HEK293 (cell line): ENCODE data around the gene GFOD1.

Experiments
- CTCF ChIA-PET: fragments of 350-600 bp; formaldehyde crosslinking; extraction: SDS; loops from one replicate; lab custom pipeline; 2021; ENCODE audit warnings: antibody characterized with exemption; lab: Yijun Ruan, JAX
- POLR2A ChIA-PET: fragments of 300-600 bp; formaldehyde crosslinking; extraction: SDS; loops from one replicate; lab custom pipeline; 2020; ENCODE audit warnings: antibody characterized with exemption, inconsistent platforms; lab: Yijun Ruan, JAX
- H3K27ac ChIP-seq: fragments of 200-500 bp; sonication (Bioruptor generic); 2 replicates; pipeline ENCODE4 v1.5.1; 2014; ENCODE audit warnings: low read depth, low read length, control low read depth, inconsistent platforms; ENCODE audit errors: extremely low read depth
- H3K36me3 ChIP-seq, 2 experiments: fragments of 200-500 bp in 1 of 2; sonication (Bioruptor generic) in 1 of 2; 1 replicate in 1 of 2; 2 replicates in 1 of 2; pipeline ENCODE4 v1.5.1; 2014 to 2017; ENCODE audit warnings: inconsistent platforms in 2 of 2, low read length in 2 of 2; ENCODE audit not compliant: control insufficient read depth in 2 of 2, insufficient read depth in 1 of 2
- H3K4me1 ChIP-seq: fragments of 200-500 bp; sonication (Bioruptor generic); 2 replicates; pipeline ENCODE4 v1.5.1; 2014; ENCODE audit warnings: mild to moderate bottlenecking, low read length, inconsistent platforms; ENCODE audit not compliant: control insufficient read depth, insufficient read depth
- H3K4me3 ChIP-seq: 2 replicates; pipeline ENCODE4 v1.5.1; 2011; ENCODE audit warnings: low read depth, mild to moderate bottlenecking, control low read depth, low read length, moderate library complexity
- H3K9me3 ChIP-seq: fragments of 200-500 bp; sonication (Bioruptor generic); 2 replicates; pipeline ENCODE4 v1.5.1; 2014; ENCODE audit warnings: low read depth, low read length, inconsistent platforms; ENCODE audit not compliant: control insufficient read depth, insufficient read depth
- GFI1B ChIP-seq: fragments of 450-650 bp; formaldehyde crosslinking; IDR thresholded peaks from 2 replicates; pipeline ENCODE4 v1.5.1; 2016; ENCODE audit warnings: missing biosample characterization, missing genetic modification characterization
- GLIS1 ChIP-seq: fragments of 450-650 bp; formaldehyde crosslinking; IDR thresholded peaks from 2 replicates; pipeline ENCODE4 v1.5.1; 2016; ENCODE audit warnings: missing biosample characterization, missing genetic modification characterization
- RBAK ChIP-seq: fragments of 450-650 bp; formaldehyde crosslinking; IDR thresholded peaks from 2 replicates; pipeline ENCODE4 v1.5.1; 2016; ENCODE audit warnings: missing biosample characterization, missing genetic modification characterization
- REPIN1 ChIP-seq: fragments of 450-650 bp; formaldehyde crosslinking; IDR thresholded peaks from 2 replicates; pipeline ENCODE4 v1.5.1; 2017; ENCODE audit warnings: missing biosample characterization, missing genetic modification characterization, low read depth
- TSHZ1 ChIP-seq: fragments of 450-650 bp; formaldehyde crosslinking; IDR thresholded peaks from 2 replicates; pipeline ENCODE4 v1.5.1; 2016; ENCODE audit warnings: missing biosample characterization, missing genetic modification characterization, borderline replicate concordance
- ZEB2 ChIP-seq: fragments of 450-650 bp; formaldehyde crosslinking; IDR thresholded peaks from 2 replicates; pipeline ENCODE4 v1.5.1; 2016; ENCODE audit warnings: missing biosample characterization, missing genetic modification characterization
- ZFP41 ChIP-seq: fragments of 450-650 bp; formaldehyde crosslinking; IDR thresholded peaks from 2 replicates; pipeline ENCODE4 v1.5.1; 2016; ENCODE audit warnings: missing biosample characterization, missing genetic modification characterization, borderline replicate concordance
- ZNF133 ChIP-seq: fragments of 450-650 bp; formaldehyde crosslinking; IDR thresholded peaks from 2 replicates; pipeline ENCODE4 v1.5.1; 2016; ENCODE audit warnings: missing biosample characterization, missing genetic modification characterization
- ZNF140 ChIP-seq: fragments of 450-650 bp; formaldehyde crosslinking; IDR thresholded peaks from 2 replicates; pipeline ENCODE4 v1.5.1; 2016; ENCODE audit warnings: missing biosample characterization, missing genetic modification characterization
- ZNF248 ChIP-seq: fragments of 450-650 bp; formaldehyde crosslinking; IDR thresholded peaks from 2 replicates; pipeline ENCODE4 v1.5.1; 2017; ENCODE audit warnings: missing biosample characterization, missing genetic modification characterization
- ZNF37A ChIP-seq: fragments of 450-650 bp; IDR thresholded peaks from 2 replicates; pipeline ENCODE4 v1.5.1; 2018; ENCODE audit warnings: missing biosample characterization, missing genetic modification characterization
- ZNF48 ChIP-seq: fragments of 450-650 bp; formaldehyde crosslinking; IDR thresholded peaks from 2 replicates; pipeline ENCODE4 v1.5.1; 2016; ENCODE audit warnings: missing biosample characterization, missing genetic modification characterization
- ZNF548 ChIP-seq: fragments of 450-650 bp; formaldehyde crosslinking; IDR thresholded peaks from 2 replicates; pipeline ENCODE4 v1.5.1; 2016; ENCODE audit warnings: missing biosample characterization, missing genetic modification characterization
- ZNF555 ChIP-seq: fragments of 450-650 bp; formaldehyde crosslinking; conservative IDR thresholded peaks from 2 replicates; pipeline ENCODE4 v1.5.1; 2017; ENCODE audit warnings: missing biosample characterization, mild to moderate bottlenecking, missing genetic modification characterization, inconsistent platforms
- ZNF571 ChIP-seq: fragments of 450-650 bp; formaldehyde crosslinking; IDR thresholded peaks from 2 replicates; pipeline ENCODE4 v1.5.0; 2017; ENCODE audit warnings: missing biosample characterization, missing genetic modification characterization
- ZNF701 ChIP-seq: fragments of 450-650 bp; formaldehyde crosslinking; IDR thresholded peaks from 2 replicates; pipeline ENCODE4 v1.5.1; 2016; ENCODE audit warnings: missing biosample characterization, missing genetic modification characterization
- ZNF777 ChIP-seq: fragments of 450-650 bp; formaldehyde crosslinking; IDR thresholded peaks from 2 replicates; pipeline ENCODE4 v1.5.1; 2017; ENCODE audit warnings: missing biosample characterization, missing genetic modification characterization, borderline replicate concordance
- TF ChIP-seq, protein P1 (sequence below): fragments of 450-650 bp; formaldehyde crosslinking; IDR thresholded peaks from 2 replicates; pipeline ENCODE4 v1.5.1; 2016; ENCODE audit warnings: missing biosample characterization, missing genetic modification characterization

GFOD1 gene

GRCh38 chr6:13384966-13385365 is 102.4 kb downstream of the GFOD1 start (continued):
- TF ChIP-seq ZNF571 (tag by site-specific recombination) (no peak), ZNF140 (tag by site-specific recombination) (no peak), TSHZ1 (tag by site-specific recombination) (no peak), ZNF37A (no peak)
- TF ChIP-seq, all 188 proteins: peak for 0

- CTCF ChIA-PET, result interaction anchor here (0.7 to 1.3 kb wide), 3 partner anchors 146 to 190 kb away, joined by 3 read pairs; partner anchors contain the start of gene SIRT5
- no peaks in the 10 kb centered on the region; the same call in 1 of the 2 replicates for H3K4me1 ChIP-seq
- POLR2A ChIA-PET, result no interaction called here
- no peak overlapping the region for H3K4me3 ChIP-seq
- no peaks in the 10 kb centered on the region for H3K9me3 ChIP-seq
- TF ChIP-seq ZNF548 (tag by site-specific recombination) (no peak), ZEB2 (tag by site-specific recombination) (no peak), GFI1B (tag by site-specific recombination) (no peak), ZNF701 (tag by site-specific recombination) (no peak), ZNF48 (tag by site-specific recombination) (no peak), ZFP41 (no peak), ZNF555 (tag by site-specific recombination) (no peak), ZNF133 (tag by site-specific recombination) (no peak), RBAK (no peak), REPIN1 (tag by site-specific recombination) (no peak), ZNF248 (tag by site-specific recombination) (no peak), ZNF777 (tag by site-specific recombination) (no peak), GLIS1 (tag by site-specific recombination) (no peak)
- TF ChIP-seq, protein P1, sequence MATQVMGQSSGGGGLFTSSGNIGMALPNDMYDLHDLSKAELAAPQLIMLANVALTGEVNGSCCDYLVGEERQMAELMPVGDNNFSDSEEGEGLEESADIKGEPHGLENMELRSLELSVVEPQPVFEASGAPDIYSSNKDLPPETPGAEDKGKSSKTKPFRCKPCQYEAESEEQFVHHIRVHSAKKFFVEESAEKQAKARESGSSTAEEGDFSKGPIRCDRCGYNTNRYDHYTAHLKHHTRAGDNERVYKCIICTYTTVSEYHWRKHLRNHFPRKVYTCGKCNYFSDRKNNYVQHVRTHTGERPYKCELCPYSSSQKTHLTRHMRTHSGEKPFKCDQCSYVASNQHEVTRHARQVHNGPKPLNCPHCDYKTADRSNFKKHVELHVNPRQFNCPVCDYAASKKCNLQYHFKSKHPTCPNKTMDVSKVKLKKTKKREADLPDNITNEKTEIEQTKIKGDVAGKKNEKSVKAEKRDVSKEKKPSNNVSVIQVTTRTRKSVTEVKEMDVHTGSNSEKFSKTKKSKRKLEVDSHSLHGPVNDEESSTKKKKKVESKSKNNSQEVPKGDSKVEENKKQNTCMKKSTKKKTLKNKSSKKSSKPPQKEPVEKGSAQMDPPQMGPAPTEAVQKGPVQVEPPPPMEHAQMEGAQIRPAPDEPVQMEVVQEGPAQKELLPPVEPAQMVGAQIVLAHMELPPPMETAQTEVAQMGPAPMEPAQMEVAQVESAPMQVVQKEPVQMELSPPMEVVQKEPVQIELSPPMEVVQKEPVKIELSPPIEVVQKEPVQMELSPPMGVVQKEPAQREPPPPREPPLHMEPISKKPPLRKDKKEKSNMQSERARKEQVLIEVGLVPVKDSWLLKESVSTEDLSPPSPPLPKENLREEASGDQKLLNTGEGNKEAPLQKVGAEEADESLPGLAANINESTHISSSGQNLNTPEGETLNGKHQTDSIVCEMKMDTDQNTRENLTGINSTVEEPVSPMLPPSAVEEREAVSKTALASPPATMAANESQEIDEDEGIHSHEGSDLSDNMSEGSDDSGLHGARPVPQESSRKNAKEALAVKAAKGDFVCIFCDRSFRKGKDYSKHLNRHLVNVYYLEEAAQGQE (tag by site-specific recombination), result no peak
- H3K36me3 ChIP-seq, result no peaks in the 10 kb centered on the region
- no peak overlapping the region for H3K27ac ChIP-seq
Observed at GRCh38 chr6:13384506-13384905, 102.9 kb downstream of the GFOD1 start.
